Type B pancreatic cell (in vitro differentiated cells): ENCODE data around the gene RPAP2. TPM values are rescaled to one million over a fixed set of nuclear protein-coding genes. Genes with fewer than 3 reads are reported as not detected.
"Not testable (repeated sequence)": the region's sequence is repeated elsewhere in the genome, so short reads cannot be mapped to it uniquely, and the experiment has no call there.

Experiments
- DNase-seq: peaks from one replicate; pipeline ENCODE4 v3.0.0; 2021; ENCODE audit warnings: mixed read lengths; ENCODE audit not compliant: unreplicated experiment; ENCODE audit errors: extremely low spot score
- H3K27ac Mint-ChIP-seq: 2 replicates; pipeline ENCODE4 v1.8.0; 2021; ENCODE audit warnings: mild to moderate bottlenecking, mixed read lengths
- H3K27me3 Mint-ChIP-seq: 2 replicates; pipeline ENCODE4 v1.8.0; 2021; ENCODE audit warnings: mixed read lengths
- H3K36me3 Mint-ChIP-seq: 2 replicates; pipeline ENCODE4 v1.8.0; 2021; ENCODE audit warnings: mixed read lengths
- H3K4me1 Mint-ChIP-seq: one replicate; pipeline ENCODE4 v1.8.0; 2021; ENCODE audit warnings: mixed read lengths; ENCODE audit not compliant: unreplicated experiment
- H3K4me3 Mint-ChIP-seq: 2 replicates; pipeline ENCODE4 v1.8.0; 2021; ENCODE audit warnings: mild to moderate bottlenecking, mixed read lengths
- H3K9me3 Mint-ChIP-seq: 2 replicates; pipeline ENCODE4 v1.8.0; 2021; ENCODE audit warnings: mixed read lengths
- total RNA-seq: library from RNA; stranded (reverse); gene quantifications from 2 replicates; pipeline ENCODE4 v1.2.1, GENCODE V29; 2021; ENCODE audit warnings: low replicate concordance
- TF ChIP-seq, protein P1 (sequence below): fragments of 200-600 bp; sonication (generic); conservative IDR thresholded peaks from 2 replicates; pipeline ENCODE4 v1.5.0; 2021; ENCODE audit warnings: antibody characterized with exemption, mild to moderate bottlenecking

Gene RPAP2
- total RNA-seq, 1 donor from 2014 or later: 42.3 TPM

DNA sequence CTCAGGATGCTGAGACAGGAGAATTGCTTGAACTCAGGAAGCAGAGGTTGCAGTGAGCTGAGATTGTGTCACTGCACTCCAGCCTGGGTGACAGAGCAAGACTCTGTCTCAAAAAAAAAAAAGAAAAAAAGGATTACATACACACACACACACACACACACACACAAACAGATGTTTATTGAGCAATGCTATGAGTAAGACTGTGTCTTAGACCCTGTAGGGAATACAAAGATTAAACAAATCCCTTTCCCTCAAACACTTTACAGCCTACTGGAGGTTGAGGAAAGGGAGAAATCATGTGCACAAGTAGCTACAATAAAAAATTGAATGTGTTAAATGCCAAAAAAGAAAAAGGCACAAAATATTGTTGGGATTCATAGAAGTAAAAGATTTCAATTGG is 58.1 kb downstream of the RPAP2 start:
- H3K27ac Mint-ChIP-seq: no peak overlapping the region
- TF ChIP-seq, protein P1, sequence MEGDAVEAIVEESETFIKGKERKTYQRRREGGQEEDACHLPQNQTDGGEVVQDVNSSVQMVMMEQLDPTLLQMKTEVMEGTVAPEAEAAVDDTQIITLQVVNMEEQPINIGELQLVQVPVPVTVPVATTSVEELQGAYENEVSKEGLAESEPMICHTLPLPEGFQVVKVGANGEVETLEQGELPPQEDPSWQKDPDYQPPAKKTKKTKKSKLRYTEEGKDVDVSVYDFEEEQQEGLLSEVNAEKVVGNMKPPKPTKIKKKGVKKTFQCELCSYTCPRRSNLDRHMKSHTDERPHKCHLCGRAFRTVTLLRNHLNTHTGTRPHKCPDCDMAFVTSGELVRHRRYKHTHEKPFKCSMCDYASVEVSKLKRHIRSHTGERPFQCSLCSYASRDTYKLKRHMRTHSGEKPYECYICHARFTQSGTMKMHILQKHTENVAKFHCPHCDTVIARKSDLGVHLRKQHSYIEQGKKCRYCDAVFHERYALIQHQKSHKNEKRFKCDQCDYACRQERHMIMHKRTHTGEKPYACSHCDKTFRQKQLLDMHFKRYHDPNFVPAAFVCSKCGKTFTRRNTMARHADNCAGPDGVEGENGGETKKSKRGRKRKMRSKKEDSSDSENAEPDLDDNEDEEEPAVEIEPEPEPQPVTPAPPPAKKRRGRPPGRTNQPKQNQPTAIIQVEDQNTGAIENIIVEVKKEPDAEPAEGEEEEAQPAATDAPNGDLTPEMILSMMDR: no peak
- H3K4me1 Mint-ChIP-seq: no peaks in the 10 kb centered on the region
- no peak for DNase-seq
- no peaks in the 10 kb centered on the region for H3K27me3 Mint-ChIP-seq
- H3K36me3 Mint-ChIP-seq: peaks cover 41% of the 10 kb centered on the region
- H3K4me3 Mint-ChIP-seq: no peak overlapping the region
- H3K9me3 Mint-ChIP-seq: peaks cover 8% of the 10 kb centered on the region

DNA sequence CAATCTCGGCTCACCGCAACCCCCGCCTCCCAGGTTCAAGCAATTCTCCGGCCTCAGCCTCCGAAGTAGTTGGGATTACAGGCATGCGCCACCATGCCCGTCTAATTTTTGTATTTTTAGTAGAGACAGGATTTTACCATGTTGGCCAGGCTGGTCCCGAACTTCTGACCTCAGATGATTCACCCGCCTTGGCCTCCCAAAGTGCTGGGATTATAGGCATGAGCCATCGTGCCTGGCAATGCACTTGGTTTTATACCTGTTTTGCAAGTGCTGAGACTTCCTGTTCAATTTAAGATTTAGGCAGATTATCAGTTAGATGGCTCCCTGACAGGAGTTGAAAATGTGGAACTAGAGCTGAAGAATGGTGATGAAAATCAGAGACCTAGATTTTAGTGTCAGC is 60.5 kb downstream of the RPAP2 start:
- H3K36me3 Mint-ChIP-seq: peaks cover 29% of the 10 kb centered on the region

DNA sequence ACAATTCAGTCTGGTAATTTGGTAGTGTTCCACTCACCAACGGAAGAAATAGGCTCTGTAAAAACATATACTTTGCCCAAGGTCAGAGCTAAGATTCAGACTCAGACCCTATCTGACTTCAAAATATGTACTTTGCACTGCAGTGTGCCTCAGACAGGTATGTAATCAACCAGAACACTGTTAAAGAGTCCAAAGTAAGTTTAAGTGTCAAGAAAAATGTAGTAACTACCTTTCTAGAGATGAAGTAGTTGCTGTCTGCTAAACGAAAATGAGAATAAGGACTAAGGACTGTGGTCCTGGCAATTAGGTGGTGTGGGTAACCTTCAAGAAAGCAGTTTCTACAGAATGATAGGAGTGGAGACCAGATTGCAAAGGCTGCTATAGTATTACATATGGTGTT is 61.1 kb downstream of the RPAP2 start:
- no peak overlapping the region for H3K27ac Mint-ChIP-seq
- TF ChIP-seq, protein P1: no peak
- no peak overlapping the region for H3K4me3 Mint-ChIP-seq
- no peaks in the 10 kb centered on the region for H3K27me3 Mint-ChIP-seq
- H3K9me3 Mint-ChIP-seq: peaks cover 4% of the 10 kb centered on the region
- no peaks in the 10 kb centered on the region for H3K4me1 Mint-ChIP-seq
- no peak for DNase-seq
- peaks cover 29% of the 10 kb centered on the region for H3K36me3 Mint-ChIP-seq

More for the DNA sequence above, 60.5 kb downstream of the RPAP2 start:
- not testable (repeated sequence) for H3K27ac Mint-ChIP-seq, H3K4me3 Mint-ChIP-seq, DNase-seq, H3K9me3 Mint-ChIP-seq, H3K4me1 Mint-ChIP-seq, H3K27me3 Mint-ChIP-seq

DNA sequence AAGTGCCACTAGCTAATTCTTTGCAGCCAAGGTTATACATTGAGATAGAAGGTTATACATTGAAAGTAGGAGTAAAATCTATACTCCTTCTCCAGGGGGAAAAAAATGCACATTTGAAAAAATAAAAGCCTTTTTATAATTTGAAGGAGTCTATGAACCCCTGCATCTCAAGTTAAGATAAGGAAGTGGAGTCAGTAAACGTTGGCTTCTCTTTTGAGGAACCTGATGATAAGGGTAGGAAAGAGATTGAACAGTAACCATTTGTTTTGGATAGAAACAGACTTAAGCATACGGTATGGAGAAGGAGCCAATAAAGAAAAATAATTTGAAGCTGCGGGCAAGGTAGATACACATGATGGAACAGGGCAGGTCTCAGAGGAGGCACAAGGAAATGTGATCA is 64.1 kb downstream of the RPAP2 start:
- Mint-ChIP-seq H3K27ac (no peak overlapping the region), H3K4me1 (no peaks in the 10 kb centered on the region), H3K36me3 (peaks cover 26% of the 10 kb centered on the region), H3K4me3 (no peak overlapping the region), H3K27me3 (no peaks in the 10 kb centered on the region), H3K9me3 (peaks cover 4% of the 10 kb centered on the region)
- TF ChIP-seq, protein P1: no peak
- no peak for DNase-seq

DNA sequence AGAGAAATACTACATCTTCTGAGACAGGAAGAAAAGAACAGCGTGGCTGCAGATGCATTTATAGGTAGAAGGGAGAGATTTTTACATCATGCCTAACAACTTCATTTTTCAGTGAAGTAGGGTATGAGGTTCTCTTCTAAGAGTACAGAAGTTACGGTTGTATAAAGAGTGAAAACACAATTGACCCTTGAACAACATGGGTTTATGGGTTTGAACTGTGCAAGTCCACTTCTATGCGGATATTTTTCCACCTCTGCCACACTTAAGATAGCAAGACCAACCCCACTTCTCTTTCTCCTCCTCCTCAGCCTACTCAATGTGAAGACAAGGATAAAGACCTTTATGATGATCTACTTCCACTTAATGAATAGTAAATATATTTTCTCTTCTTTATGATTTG is 64.5 kb downstream of the RPAP2 start:
- no peak overlapping the region for H3K27ac Mint-ChIP-seq
- TF ChIP-seq, protein P1: no peak
- no peaks in the 10 kb centered on the region for H3K4me1 Mint-ChIP-seq
- peaks cover 4% of the 10 kb centered on the region for H3K9me3 Mint-ChIP-seq
- H3K36me3 Mint-ChIP-seq: peaks cover 22% of the 10 kb centered on the region
- no peaks in the 10 kb centered on the region for H3K27me3 Mint-ChIP-seq
- DNase-seq: no peak
- no peak overlapping the region for H3K4me3 Mint-ChIP-seq

DNA sequence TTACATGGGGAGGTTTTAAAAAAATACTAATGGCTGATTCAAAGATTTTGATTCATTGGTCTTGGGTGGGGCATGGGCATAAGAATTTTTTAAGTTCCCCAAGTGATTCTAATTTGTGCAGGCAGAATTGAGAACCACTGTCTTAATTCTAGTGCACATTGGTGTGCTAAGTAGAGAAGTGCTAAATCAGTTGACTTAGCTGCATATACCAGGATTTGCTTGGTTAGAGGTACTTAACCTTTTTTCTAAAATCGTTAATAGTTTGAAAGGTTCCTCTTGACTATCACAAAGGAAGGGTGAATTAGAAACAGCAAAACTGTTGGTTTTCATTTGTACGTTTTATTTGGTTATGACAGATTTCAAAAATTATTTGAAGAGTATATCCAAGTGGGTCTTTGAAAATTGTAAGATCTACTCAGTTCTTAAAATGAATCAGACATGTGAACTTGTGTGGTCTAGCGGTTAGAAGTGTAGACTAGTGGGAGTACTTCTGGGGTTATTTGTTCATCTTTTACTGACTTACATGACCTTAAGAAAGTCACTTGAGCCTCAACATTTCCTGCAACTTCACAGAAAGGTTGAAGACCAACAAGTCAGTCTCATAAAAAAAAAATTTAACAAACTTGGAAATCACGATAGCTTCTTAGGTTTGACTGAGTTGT is 66.7 kb downstream of the RPAP2 start:
- no peak for DNase-seq
- TF ChIP-seq, protein P1: no peak
- no peaks in the 10 kb centered on the region for H3K4me1 Mint-ChIP-seq
- no peaks in the 10 kb centered on the region for H3K9me3 Mint-ChIP-seq
- H3K27me3 Mint-ChIP-seq: no peaks in the 10 kb centered on the region
- H3K4me3 Mint-ChIP-seq: no peak overlapping the region
- peaks cover 17% of the 10 kb centered on the region for H3K36me3 Mint-ChIP-seq
- H3K27ac Mint-ChIP-seq: no peak overlapping the region
